GM21717 (cell line): Measurements from ENCODE around the gene AKT3.
"Not testable (repeated sequence)": the region's sequence is repeated elsewhere in the genome, so short reads cannot be mapped to it uniquely, and the experiment has no call there.

Experiments used
- ATAC-seq: cut with Tn5 transposase; IDR thresholded peaks from one replicate; pipeline ENCODE4 v1.9.1; 2021; ENCODE audit warnings: mild to moderate bottlenecking, moderate library complexity; ENCODE audit not compliant: unreplicated experiment

AKT3 gene

DNA sequence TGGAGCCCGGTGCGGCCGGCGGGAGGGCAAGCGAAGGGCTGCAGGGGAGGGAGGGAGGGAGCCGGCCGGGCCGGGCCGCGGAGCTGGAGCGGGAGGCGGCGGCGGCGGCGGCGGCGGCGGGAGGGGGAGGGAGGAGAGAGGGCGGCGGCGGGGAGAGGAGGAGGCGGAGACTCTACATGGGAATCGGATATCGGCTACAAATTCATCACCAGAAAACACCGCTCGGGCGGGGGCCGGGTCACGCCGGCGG, at the start of gene AKT3:
TSS of gene AKT3 (minus strand) at position 42 of the 250 bp plus-strand sequence. CDS start 7,073 bp downstream, outside the sequence.
- peak; percentile 57 for ATAC-seq

DNA sequence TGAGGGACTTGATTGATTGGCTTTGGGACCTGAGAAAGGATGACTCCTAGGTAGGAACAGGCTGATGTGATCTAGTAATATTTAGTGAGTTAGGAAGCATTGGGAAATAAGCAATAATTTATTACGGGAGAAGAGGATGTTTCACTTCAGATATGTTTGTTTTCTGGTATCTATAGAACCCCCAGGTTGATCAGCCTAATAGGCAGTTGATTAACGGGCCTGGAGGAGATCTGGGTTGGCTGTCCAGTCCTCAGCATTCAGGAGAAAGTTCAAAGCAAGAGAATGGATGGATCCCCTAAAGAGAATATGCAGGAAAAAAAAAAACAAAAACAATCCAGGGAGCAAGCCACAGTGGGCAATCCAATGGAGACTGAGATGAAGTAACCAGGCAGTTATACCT, 48.2 kb upstream of the AKT3 start:
- ATAC-seq: no peak

GRCh38 chr1:243896313-243896712, 46.3 kb upstream of the AKT3 start:
- no peak for ATAC-seq

DNA sequence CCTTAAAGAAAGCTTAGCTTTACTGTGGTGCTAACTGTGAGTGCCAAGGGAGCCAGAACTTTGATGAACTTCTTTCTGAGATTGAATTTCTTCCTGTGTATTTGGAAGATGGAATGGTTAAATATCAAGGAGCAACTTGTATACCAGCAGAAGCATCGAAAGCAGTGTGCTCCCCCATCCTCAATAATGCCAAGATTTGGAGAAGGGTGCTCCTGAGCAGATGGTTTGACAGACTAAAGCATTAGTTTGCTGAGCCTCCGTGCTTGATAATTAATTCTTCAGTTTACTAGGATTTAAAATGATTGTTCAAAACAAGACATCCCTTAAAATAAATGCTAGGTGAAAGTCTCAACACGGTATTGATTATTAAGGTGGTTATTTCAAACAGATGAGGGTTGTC, 42.4 kb upstream of the AKT3 start:
- ATAC-seq: no peak

DNA sequence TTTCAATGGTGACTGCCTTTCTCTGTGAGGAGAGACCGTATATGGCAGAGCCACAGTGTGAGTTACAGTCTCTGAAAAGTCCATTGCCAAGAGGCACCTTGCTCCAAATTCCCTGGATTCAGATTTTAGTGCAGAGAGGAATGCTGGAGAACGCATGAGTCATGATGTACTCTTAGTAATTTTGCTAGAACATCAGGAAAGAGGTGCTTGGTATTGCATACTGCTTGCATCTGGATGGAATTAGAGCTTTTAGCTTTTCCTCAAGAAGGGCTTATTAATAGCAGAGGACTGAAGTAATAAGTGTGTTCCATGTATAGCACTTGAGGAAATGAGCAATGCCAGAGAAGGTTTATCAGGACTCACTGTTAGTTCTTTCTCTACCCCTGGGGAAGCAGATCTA, 40.5 kb upstream of the AKT3 start:
- no peak for ATAC-seq

DNA sequence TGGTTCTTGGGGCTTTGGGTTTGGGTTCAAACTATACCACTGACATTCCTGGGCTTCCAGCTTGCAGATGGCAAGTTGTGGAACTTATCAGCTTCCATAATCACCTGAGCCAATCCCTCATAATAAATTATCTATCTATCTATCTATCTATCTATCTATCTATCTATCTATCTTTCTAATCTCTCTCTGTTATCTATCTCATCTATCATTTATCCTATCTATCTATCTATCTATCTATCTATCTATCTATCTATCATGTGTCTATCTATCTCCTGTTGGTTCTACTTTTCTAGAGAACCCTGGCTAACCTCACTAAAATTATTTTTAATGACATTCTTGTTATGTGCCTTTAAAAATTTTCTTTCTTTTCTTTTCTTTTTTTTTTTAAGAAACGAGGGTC, 35.8 kb upstream of the AKT3 start:
- ATAC-seq: no peak

GRCh38 chr1:243884603-243885002, 34.6 kb upstream of the AKT3 start:
- ATAC-seq: no peak

DNA sequence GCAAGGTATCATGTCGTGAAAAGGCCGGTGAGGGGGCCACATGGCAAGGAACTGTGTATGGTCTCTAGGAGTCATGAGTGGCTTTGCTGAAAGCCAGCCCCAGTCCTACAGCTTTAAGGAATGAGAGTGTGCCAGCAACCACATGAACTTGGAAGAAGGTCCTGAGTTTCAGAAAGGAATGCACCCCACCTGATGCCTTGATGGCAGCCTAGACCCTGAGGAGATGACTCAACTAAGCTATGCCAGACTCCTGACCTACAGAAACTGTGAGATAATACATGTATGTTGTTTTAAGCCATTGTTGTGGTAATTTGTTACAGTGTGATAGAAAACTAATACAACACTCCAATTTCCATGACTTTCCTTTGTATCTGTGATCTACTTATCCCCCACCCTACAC, 33.5 kb upstream of the AKT3 start:
- ATAC-seq: no peak

GRCh38 chr1:243882276-243882675, 32.2 kb upstream of the AKT3 start:
- no peak for ATAC-seq

GRCh38 chr1:243877058-243877457, 27.0 kb upstream of the AKT3 start:
- not testable (repeated sequence) for ATAC-seq

- ATAC-seq: no peak
Measured at GRCh38 chr1:243855616-243856318, 5.7 kb upstream of the AKT3 start.

DNA sequence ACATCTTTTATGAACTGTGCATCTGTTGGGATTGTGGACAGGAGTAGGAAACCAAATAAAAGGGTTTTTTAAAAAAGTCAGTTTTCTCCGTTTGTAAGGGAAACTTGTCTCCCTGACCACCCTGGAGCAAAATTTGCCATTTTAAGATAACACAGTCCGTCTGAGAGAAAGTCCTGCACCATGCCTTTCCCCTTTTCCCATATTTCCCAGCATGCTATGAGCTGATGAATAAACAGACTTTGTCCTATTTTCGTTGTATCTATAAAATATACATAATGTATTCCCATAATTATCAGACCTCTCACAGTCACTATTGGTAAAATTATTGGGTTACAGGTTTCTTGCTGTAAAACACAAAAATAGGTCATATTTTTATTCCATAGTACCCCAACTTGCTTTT, 1.7 kb upstream of the AKT3 start:
- no peak for ATAC-seq

GRCh38 chr1:243851257-243851756, 1.3 kb upstream of the AKT3 start:
- ATAC-seq: no peak

GRCh38 chr1:243850452-243851256, 611 bp upstream of the AKT3 start:
- peak; percentile 41 for ATAC-seq

DNA sequence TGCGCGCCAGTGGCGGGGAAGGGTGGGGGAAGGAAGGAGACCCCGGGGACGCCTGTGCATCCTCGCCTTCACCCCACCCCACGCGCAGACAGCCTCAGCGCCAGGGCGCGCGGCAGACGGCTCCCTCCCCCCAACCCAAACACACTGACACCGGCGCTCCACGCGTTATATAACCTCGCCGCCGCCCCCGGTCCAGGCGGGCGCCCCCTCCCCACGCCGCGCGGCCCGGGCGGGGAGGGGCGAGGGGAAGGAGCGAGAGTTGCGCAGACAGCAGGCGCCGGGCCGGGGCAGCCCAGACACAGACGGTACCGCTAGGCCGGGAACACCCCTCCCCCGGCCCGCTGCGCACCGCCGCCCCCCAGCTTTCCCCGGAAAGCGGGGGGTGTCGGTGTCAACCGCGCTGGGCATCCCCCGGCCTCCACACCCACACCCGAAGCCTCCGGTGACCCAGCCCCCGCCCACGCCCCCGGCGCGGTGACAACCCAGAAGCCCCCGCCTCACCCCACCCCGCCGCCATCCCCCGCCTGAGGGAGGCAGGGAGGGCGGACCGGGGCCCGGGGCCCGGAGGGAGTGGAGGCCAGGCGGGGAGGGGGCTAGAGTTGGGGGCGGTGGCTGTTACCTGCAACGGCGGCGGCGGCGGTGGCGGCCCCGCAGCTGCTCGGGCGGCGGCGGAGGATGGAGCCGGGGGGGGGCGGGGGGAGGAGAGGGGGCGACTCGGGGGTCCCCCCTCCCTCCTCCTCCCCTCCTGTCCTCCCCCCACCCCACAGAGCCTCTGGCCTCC, 432 bp downstream of the AKT3 start:
- peak; percentile 29 for ATAC-seq

DNA sequence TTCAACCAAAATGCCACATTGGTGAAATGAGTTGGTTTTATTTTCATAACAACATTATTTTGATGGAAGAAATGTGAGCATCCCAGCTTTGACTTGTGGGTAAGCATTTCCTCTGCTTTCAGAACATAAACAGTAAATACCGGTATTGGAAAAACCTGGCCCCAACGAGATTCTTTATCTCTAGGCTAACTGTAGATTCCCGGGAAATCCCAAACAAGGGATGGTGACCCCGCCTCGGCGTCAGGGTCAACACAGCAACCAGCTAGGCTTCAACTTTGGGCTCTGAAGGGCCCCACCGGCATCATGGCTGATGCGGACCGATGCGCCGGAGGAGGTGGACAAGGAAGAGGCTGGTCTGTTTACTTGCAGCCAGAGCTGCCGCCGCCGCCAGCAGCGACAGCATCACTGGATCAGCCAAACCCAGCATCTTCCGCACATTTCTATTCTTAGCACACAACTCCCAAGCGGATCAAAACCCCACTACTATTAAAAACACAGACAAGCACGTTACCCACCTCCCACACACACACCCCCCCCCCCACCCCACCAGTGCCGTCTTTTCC, 1.1 kb downstream of the AKT3 start:
- peak; percentile 31 for ATAC-seq

GRCh38 chr1:243848165-243848857, 1.7 kb downstream of the AKT3 start:
- no peak for ATAC-seq

- ATAC-seq: no peak
Measured at GRCh38 chr1:243846761-243847160, 3.3 kb downstream of the AKT3 start.

- no peak for ATAC-seq
Measured at GRCh38 chr1:243845888-243846287, 4.2 kb downstream of the AKT3 start.

DNA sequence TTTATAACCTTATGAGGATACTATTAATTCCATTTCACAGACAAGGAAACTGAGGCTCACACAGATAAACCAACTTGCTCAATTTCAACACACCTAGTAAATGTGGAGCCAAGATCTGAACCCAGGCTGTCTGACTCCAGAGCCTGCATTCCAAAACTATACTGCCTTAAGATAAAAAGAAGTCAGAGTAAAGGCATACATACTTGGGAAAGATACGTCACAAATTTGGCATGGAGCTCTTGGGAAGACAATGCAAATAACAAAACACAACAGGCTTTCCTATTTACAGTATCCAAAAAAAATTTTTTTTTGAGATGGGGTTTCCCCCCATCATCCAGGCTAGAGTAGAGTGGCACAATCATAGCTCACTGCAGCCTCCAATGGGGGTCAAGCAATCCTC, 5.9 kb downstream of the AKT3 start:
- ATAC-seq: no peak
